Liver (tissue), 3 donors: ENCODE results near the gene RASSF8.

Source experiments
- ATF3 ChIP-seq: IDR thresholded peaks from 2 replicates; pipeline ENCODE4 v1.6.1; 2016; ENCODE audit warnings: antibody characterized with exemption
- RAD21 ChIP-seq, 2 donors: IDR thresholded peaks; 2 replicates each; pipeline ENCODE4 v1.6.1; 2016; ENCODE audit warnings: antibody characterized with exemption in 2 of 2, mild to moderate bottlenecking in 2 of 2
- TAF1 ChIP-seq: conservative IDR thresholded peaks from 2 replicates; pipeline ENCODE4 v1.6.1; 2016; ENCODE audit warnings: antibody characterized with exemption, mild to moderate bottlenecking
- TF ChIP-seq, protein P1 (sequence below): fragments of 150-350 bp; IDR thresholded peaks from 2 replicates; pipeline ENCODE4 v1.5.1; 2017; ENCODE audit warnings: improper control_type of control experiment, low read depth, low read length; ENCODE audit not compliant: missing input control
- donor health status: healthy.
- donor health status: healthy.

DNA sequence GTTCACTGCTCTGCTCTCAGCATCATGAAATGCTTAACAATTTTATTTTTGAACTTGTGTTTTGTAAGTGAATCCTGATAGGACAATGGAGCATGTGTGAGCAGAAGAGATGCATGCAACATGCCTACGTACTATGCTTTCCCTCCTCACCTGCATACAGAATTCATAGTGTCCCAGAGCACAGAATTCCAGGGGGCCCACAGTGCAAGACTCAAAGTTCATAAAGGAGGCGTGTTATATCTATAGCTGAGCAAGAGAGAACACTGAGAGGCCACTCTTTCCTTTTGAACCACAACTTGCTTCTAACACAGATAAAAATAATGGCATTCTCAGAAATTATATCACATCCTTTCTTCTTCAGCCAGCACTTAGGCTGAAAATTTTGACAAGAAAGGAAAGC lies 137.6 kb downstream of the RASSF8 start:
- TF ChIP-seq, protein P1, sequence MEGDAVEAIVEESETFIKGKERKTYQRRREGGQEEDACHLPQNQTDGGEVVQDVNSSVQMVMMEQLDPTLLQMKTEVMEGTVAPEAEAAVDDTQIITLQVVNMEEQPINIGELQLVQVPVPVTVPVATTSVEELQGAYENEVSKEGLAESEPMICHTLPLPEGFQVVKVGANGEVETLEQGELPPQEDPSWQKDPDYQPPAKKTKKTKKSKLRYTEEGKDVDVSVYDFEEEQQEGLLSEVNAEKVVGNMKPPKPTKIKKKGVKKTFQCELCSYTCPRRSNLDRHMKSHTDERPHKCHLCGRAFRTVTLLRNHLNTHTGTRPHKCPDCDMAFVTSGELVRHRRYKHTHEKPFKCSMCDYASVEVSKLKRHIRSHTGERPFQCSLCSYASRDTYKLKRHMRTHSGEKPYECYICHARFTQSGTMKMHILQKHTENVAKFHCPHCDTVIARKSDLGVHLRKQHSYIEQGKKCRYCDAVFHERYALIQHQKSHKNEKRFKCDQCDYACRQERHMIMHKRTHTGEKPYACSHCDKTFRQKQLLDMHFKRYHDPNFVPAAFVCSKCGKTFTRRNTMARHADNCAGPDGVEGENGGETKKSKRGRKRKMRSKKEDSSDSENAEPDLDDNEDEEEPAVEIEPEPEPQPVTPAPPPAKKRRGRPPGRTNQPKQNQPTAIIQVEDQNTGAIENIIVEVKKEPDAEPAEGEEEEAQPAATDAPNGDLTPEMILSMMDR: no peak
- TF ChIP-seq RAD21 (IDR thresholded peaks at IDR 0.05) (no peak), TAF1 (no peak), ATF3 (no peak)
